Panc1 (cell line): Measurements from ENCODE around the gene YRDC. TPM values are rescaled to one million over a fixed set of nuclear protein-coding genes. Genes with fewer than 3 reads are reported as not detected.

ENCODE experiments used
- ATAC-seq: fragments of 200-7000 bp; cut with Tn5 transposase; 2 replicates; pipeline ENCODE4 v1.9.1; 2020; ENCODE audit warnings: mild to moderate bottlenecking, moderate library complexity
- BruUV-seq: library from RNA; stranded (reverse); fragments of 400-500 nt; replicated peaks from 2 replicates; lab custom pipeline; 2021; lab: Mats Ljungman, UMichigan
- CTCF ChIA-PET: fragments of 300-600 bp; sonication (Branson Sonifier 250); formaldehyde crosslinking; loops from one replicate; lab custom pipeline; 2022; ENCODE audit warnings: antibody characterized with exemption; lab: Charles Lee
- POLR2A ChIA-PET: fragments of 300-600 bp; sonication (Branson Sonifier 250); formaldehyde crosslinking; loops from one replicate; lab custom pipeline; 2022; ENCODE audit warnings: antibody characterized with exemption; lab: Charles Lee
- DNase-seq: peaks from one replicate; pipeline ENCODE4 v3.0.0-alpha.2; 2010; ENCODE audit warnings: low read depth, low spot score
- H3K27ac ChIP-seq: 2 replicates; pipeline ENCODE4 v1.5.1; 2011; ENCODE audit warnings: mild to moderate bottlenecking, low read length, inconsistent platforms
- H3K27me3 ChIP-seq: fragments of 200-500 bp; sonication (Bioruptor generic); 2 replicates; pipeline ENCODE4 v1.6.0; 2014; ENCODE audit warnings: low read length, inconsistent platforms; ENCODE audit not compliant: control insufficient read depth, insufficient read depth
- H3K36me3 ChIP-seq: fragments of 200-500 bp; sonication (Bioruptor generic); 2 replicates; pipeline ENCODE4 v1.5.1; 2014; ENCODE audit warnings: inconsistent platforms, mild to moderate bottlenecking, low read length, moderate library complexity; ENCODE audit not compliant: control insufficient read depth, insufficient read depth
- H3K4me1 ChIP-seq: 2 replicates; pipeline ENCODE4 v1.5.1; 2011; ENCODE audit warnings: inconsistent platforms, mild to moderate bottlenecking, low read length, moderate library complexity; ENCODE audit not compliant: control insufficient read depth, insufficient read depth
- H3K4me3 ChIP-seq, 2 experiments: 2 replicates each; pipeline ENCODE4 v1.5.1; 2011 to 2012; ENCODE audit warnings: low read depth in 2 of 2, low read length in 2 of 2, mild to moderate bottlenecking in 2 of 2, inconsistent platforms in 1 of 2, moderate library complexity in 1 of 2
- H3K9me3 ChIP-seq: fragments of 200-500 bp; sonication (Bioruptor generic); 2 replicates; pipeline ENCODE4 v1.5.1; 2014; ENCODE audit warnings: low read depth, mild to moderate bottlenecking, inconsistent platforms, low read length, moderate library complexity; ENCODE audit not compliant: control insufficient read depth, insufficient read depth
- CTCF ChIP-seq: fragments of 450-650 bp; IDR thresholded peaks from 2 replicates; pipeline ENCODE4 v1.5.1; 2017; ENCODE audit warnings: mild to moderate bottlenecking
- POLR2AphosphoS5 ChIP-seq: IDR thresholded peaks from 2 replicates; pipeline ENCODE4 v1.6.1; 2012; ENCODE audit warnings: mild to moderate bottlenecking, low read depth, low read length, moderate library complexity
- SIN3A ChIP-seq: IDR thresholded peaks from 2 replicates; pipeline ENCODE4 v1.6.1; 2012; ENCODE audit warnings: low read depth, mild to moderate bottlenecking, low read length, moderate library complexity, borderline replicate concordance; ENCODE audit not compliant: insufficient read depth
- TCF7L2 ChIP-seq: IDR thresholded peaks from 2 replicates; pipeline ENCODE4 v1.6.1; 2011; ENCODE audit warnings: mild to moderate bottlenecking, low read depth, low read length, inconsistent platforms
- in situ Hi-C: cut with HindIII; loops from 2 replicates; pipeline ENCODE4 v1.10.0; 2016; ENCODE audit warnings: low sequenced_read_pairs, low pct_unique_long_range_greater_than_20kb
- intact Hi-C: fragments of 100-400 bp; cut with micrococcal nuclease; formaldehyde crosslinking; loops from one replicate; pipeline ENCODE4 v1.10.0; 2022; ENCODE audit not compliant: unreplicated experiment
- total RNA-seq: library from RNA; stranded (reverse); gene quantifications from one replicate; pipeline ENCODE4 v1.2.1, GENCODE V29; 2021; ENCODE audit not compliant: unreplicated experiment
- TF ChIP-seq, protein P1 (sequence below), 2 experiments: IDR thresholded peaks; 2 replicates each; pipeline ENCODE4 v1.6.1; 2011 to 2012; ENCODE audit warnings: low read depth in 2 of 2, control low read depth in 1 of 2, low read length in 1 of 2, mild to moderate bottlenecking in 1 of 2, moderate library complexity in 1 of 2; ENCODE audit not compliant: insufficient read depth in 1 of 2

YRDC gene
- total RNA-seq, 1 experiment from 2014 or later: 24.0 TPM

GRCh38 chr1:37853157-37853556, 45.1 kb upstream of the YRDC start:
- H3K27ac ChIP-seq: no peak overlapping the region
- TF ChIP-seq CTCF (no peak), SIN3A (no peak), POLR2AphosphoS5 (no peak), TCF7L2 (no peak)
- TF ChIP-seq, protein P1, sequence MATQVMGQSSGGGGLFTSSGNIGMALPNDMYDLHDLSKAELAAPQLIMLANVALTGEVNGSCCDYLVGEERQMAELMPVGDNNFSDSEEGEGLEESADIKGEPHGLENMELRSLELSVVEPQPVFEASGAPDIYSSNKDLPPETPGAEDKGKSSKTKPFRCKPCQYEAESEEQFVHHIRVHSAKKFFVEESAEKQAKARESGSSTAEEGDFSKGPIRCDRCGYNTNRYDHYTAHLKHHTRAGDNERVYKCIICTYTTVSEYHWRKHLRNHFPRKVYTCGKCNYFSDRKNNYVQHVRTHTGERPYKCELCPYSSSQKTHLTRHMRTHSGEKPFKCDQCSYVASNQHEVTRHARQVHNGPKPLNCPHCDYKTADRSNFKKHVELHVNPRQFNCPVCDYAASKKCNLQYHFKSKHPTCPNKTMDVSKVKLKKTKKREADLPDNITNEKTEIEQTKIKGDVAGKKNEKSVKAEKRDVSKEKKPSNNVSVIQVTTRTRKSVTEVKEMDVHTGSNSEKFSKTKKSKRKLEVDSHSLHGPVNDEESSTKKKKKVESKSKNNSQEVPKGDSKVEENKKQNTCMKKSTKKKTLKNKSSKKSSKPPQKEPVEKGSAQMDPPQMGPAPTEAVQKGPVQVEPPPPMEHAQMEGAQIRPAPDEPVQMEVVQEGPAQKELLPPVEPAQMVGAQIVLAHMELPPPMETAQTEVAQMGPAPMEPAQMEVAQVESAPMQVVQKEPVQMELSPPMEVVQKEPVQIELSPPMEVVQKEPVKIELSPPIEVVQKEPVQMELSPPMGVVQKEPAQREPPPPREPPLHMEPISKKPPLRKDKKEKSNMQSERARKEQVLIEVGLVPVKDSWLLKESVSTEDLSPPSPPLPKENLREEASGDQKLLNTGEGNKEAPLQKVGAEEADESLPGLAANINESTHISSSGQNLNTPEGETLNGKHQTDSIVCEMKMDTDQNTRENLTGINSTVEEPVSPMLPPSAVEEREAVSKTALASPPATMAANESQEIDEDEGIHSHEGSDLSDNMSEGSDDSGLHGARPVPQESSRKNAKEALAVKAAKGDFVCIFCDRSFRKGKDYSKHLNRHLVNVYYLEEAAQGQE (IDR thresholded peaks at IDR 0.05; ENCODE audit: insufficient read depth in 1 of 2, low read depth in 2 of 2, low read length in 1 of 2): no peak
- intact Hi-C loops (no loop called here), in situ Hi-C loops (no loop called here)
- DNase-seq: no peak
- H3K4me3 ChIP-seq: no peak overlapping the region
- ChIA-PET POLR2A (interaction anchor here (0.6 kb wide), 1 partner anchor 117 kb away, joined by 3 read pairs; no protein-coding TSS in a partner anchor), CTCF (no interaction called here)
- H3K9me3 ChIP-seq: no peaks in the 10 kb centered on the region
- peaks cover 8% of the 10 kb centered on the region; the same call in 1 of the 2 replicates for H3K4me1 ChIP-seq
- BruUV-seq: no TSS peak
- ATAC-seq: no peak
- no peaks in the 10 kb centered on the region for H3K27me3 ChIP-seq
- H3K36me3 ChIP-seq: peaks cover 7% of the 10 kb centered on the region

DNA sequence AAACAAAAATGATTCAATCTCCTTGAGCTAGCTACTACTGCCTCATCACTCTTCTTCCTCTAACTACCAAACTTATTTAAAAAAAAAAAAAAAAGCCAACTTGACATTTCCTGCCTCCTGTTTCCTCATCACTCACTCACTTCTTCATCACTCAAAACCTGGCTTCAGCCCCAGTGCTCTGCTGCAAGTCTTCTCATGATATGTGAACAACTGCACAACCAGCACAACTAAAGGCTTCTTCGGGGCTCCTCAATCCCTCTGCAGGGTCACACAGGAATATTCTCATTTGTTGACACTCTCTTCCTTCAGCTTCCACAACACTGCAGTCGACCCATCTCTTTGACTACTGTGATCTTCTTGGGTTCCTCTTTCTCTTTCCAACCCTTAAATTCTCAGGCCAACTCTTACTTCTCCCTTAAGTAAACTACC, 43.8 kb upstream of the YRDC start:
- intact Hi-C loops: no loop called here
- Histone ChIP-seq H3K27ac (no peak overlapping the region), H3K9me3 (no peaks in the 10 kb centered on the region), H3K4me1 (peaks cover under 1% of the 10 kb centered on the region; the same call in 1 of the 2 replicates), H3K4me3 (no peak overlapping the region), H3K27me3 (no peaks in the 10 kb centered on the region), H3K36me3 (peaks cover 5% of the 10 kb centered on the region; the same call in 1 of the 2 replicates)
- TF ChIP-seq CTCF: no peak
- TF ChIP-seq, protein P1 (IDR thresholded peaks at IDR 0.05; ENCODE audit: insufficient read depth in 1 of 2, low read depth in 2 of 2, low read length in 1 of 2): no peak
- TF ChIP-seq TCF7L2: no peak
- no peak for TF ChIP-seq SIN3A
- TF ChIP-seq POLR2AphosphoS5: no peak
- ChIA-PET CTCF (no interaction called here), POLR2A (interaction anchor here (0.7 to 1.1 kb wide), 2 partner anchors 8 to 98 kb away, joined by 3 read pairs; partner anchors contain the start of gene MTF1)
- DNase-seq (no peak), ATAC-seq (no peak)
- TSS peak; percentile 5 for BruUV-seq
- in situ Hi-C loops: no loop called here
